NCI-H82 treated with DMSO at 0.1 percent for 48 hours (cell line): ENCODE results near the gene ZNF117.
"Not testable (repeated sequence)": the region's sequence is repeated elsewhere in the genome, so short reads cannot be mapped to it uniquely, and the experiment has no call there.

Source experiments
- DNase-seq: peaks from one replicate; lab custom pipeline; 2025; ENCODE audit not compliant: unreplicated experiment; lab: John Stamatoyannopoulos, UW

The ZNF117 gene

GRCh38 chr7:64997164-64997908 lies 6.5 kb upstream of the ZNF117 start:
- no peak for DNase-seq

GRCh38 chr7:64996305-64996704 lies 5.5 kb upstream of the ZNF117 start:
- DNase-seq = no peak

- DNase-seq = no peak
Measured at GRCh38 chr7:64993901-64994300, 3.1 kb upstream of the ZNF117 start.

GRCh38 chr7:64992971-64993370 lies 2.1 kb upstream of the ZNF117 start:
- no peak for DNase-seq

GRCh38 chr7:64990216-64990615 lies 620 bp downstream of the ZNF117 start:
- no peak for DNase-seq

GRCh38 chr7:64978497-64979203 lies 12.2 kb downstream of the ZNF117 start:
- no peak for DNase-seq

GRCh38 chr7:64965594-64965993 lies 25.2 kb downstream of the ZNF117 start:
- no peak for DNase-seq

- peak; percentile 4 for DNase-seq
Measured at GRCh38 chr7:64959072-64959747, 31.6 kb downstream of the ZNF117 start.

GRCh38 chr7:64951250-64951848 lies 39.5 kb downstream of the ZNF117 start:
- DNase-seq = no peak

GRCh38 chr7:64950673-64951072 lies 40.2 kb downstream of the ZNF117 start:
- DNase-seq = not testable (repeated sequence)

- not testable (repeated sequence) for DNase-seq
Measured at GRCh38 chr7:64948774-64949173, 42.1 kb downstream of the ZNF117 start.

GRCh38 chr7:64947252-64948000 lies 43.4 kb downstream of the ZNF117 start:
- no peak for DNase-seq

- DNase-seq = no peak
Measured at GRCh38 chr7:64946772-64947171, 44.1 kb downstream of the ZNF117 start.

- no peak for DNase-seq
Measured at GRCh38 chr7:64945503-64946175, 45.2 kb downstream of the ZNF117 start.

GRCh38 chr7:64944667-64945502 lies 46.0 kb downstream of the ZNF117 start:
- DNase-seq = not testable (repeated sequence)

GRCh38 chr7:64940021-64940420 lies 50.8 kb downstream of the ZNF117 start:
- DNase-seq = not testable (repeated sequence)

- DNase-seq = no peak
Measured at GRCh38 chr7:64938540-64938939, 52.3 kb downstream of the ZNF117 start.

GRCh38 chr7:64934478-64934877 lies 56.4 kb downstream of the ZNF117 start:
- no peak for DNase-seq
